ENCODE results near the gene ZNF768. TPM values are rescaled to one million over a fixed set of nuclear protein-coding genes. Genes with fewer than 3 reads are reported as not detected.

The ZNF768 gene
- total RNA-seq, 4 donors from 2014 or later: 30.5 to 41.3 (median 36.6) TPM

- TF ChIP-seq POLR2A (IDR thresholded peaks at IDR 0.05) (no peak), EP300 (IDR thresholded peaks at IDR 0.05) (no peak), POLR2AphosphoS5 (IDR thresholded peaks at IDR 0.05) (no peak)
- TF ChIP-seq, protein P1, sequence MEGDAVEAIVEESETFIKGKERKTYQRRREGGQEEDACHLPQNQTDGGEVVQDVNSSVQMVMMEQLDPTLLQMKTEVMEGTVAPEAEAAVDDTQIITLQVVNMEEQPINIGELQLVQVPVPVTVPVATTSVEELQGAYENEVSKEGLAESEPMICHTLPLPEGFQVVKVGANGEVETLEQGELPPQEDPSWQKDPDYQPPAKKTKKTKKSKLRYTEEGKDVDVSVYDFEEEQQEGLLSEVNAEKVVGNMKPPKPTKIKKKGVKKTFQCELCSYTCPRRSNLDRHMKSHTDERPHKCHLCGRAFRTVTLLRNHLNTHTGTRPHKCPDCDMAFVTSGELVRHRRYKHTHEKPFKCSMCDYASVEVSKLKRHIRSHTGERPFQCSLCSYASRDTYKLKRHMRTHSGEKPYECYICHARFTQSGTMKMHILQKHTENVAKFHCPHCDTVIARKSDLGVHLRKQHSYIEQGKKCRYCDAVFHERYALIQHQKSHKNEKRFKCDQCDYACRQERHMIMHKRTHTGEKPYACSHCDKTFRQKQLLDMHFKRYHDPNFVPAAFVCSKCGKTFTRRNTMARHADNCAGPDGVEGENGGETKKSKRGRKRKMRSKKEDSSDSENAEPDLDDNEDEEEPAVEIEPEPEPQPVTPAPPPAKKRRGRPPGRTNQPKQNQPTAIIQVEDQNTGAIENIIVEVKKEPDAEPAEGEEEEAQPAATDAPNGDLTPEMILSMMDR (IDR thresholded peaks at IDR 0.05): no peak
Observed at GRCh38 chr16:30558789-30559377, 32.5 kb upstream of the ZNF768 start.

GRCh38 chr16:30557957-30558788 lies 31.8 kb upstream of the ZNF768 start, which contains the start of gene ZNF764:
Gene ZNF764, minus strand, starts transcription at chr16:30558374. Its CDS starts 192 bp downstream, at chr16:30558182.
- peaks cover 42% of the 10 kb centered on the region for H3K4me1 ChIP-seq
- peak within 1 kb of the TSS; percentile 96 for H3K4me3 ChIP-seq
- DNase-seq (ENCODE audit: low spot score in 2 of 2): peak; percentile 99
- H3K27ac ChIP-seq: peak within 1 kb of the TSS; percentile 93
- 0% methylated on average over 9 of the region's 74 CpGs for WGBS
- TF ChIP-seq, protein P1 (IDR thresholded peaks at IDR 0.05): no peak
- TF ChIP-seq POLR2A (IDR thresholded peaks at IDR 0.05): no peak
- TF ChIP-seq POLR2AphosphoS5 (IDR thresholded peaks at IDR 0.05): peak in 2 of 3 donors; percentile 49 to 58
- no peak for TF ChIP-seq EP300 (IDR thresholded peaks at IDR 0.05)
- no peaks in the 10 kb centered on the region for H3K27me3 ChIP-seq
- H3K9me3 ChIP-seq: no peaks in the 10 kb centered on the region
- H3K36me3 ChIP-seq: peaks cover 26% of the 10 kb centered on the region

More at GRCh38 chr16:30558789-30559377, 32.5 kb upstream of the ZNF768 start:
- Histone ChIP-seq H3K4me3 (peak overlapping the region; percentile 96), H3K4me1 (peaks cover 38% of the 10 kb centered on the region), H3K27me3 (no peaks in the 10 kb centered on the region), H3K27ac (peak overlapping the region; percentile 93), H3K36me3 (peaks cover 24% of the 10 kb centered on the region), H3K9me3 (no peaks in the 10 kb centered on the region)
- DNase-seq (ENCODE audit: low spot score in 2 of 2): no peak
- WGBS: 78% methylated on average over 21 of the region's 21 CpGs

- no CpG with 5 or more reads among the region's 17 CpGs for WGBS
- Histone ChIP-seq H3K9me3 (no peaks in the 10 kb centered on the region), H3K27ac (peak overlapping the region; percentile 93), H3K27me3 (no peaks in the 10 kb centered on the region), H3K36me3 (peaks cover 31% of the 10 kb centered on the region), H3K4me3 (peak overlapping the region; percentile 96), H3K4me1 (peaks cover 44% of the 10 kb centered on the region)
- no peak for DNase-seq (ENCODE audit: low spot score in 2 of 2)
- TF ChIP-seq, protein P1 (IDR thresholded peaks at IDR 0.05): no peak
- TF ChIP-seq POLR2A (IDR thresholded peaks at IDR 0.05): no peak
Observed at GRCh38 chr16:30557707-30557956, 31.3 kb upstream of the ZNF768 start.

DNA sequence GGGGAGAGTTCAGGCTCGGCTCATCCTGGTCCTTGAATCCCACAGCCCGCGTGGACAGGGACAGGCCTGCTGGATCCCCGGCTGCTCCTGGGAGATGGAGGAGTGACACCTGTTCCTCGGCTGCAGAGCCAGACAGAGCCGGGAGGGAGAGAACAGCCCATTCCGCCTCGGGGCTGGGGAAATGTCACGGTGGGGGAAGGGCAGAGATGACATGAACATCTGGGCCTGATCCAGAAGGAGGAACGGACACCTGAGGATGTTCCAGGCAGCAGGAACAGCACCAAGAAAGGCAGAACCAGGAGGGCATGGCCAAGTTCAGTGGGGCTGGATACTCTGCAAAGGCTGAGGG lies 29.7 kb upstream of the ZNF768 start:
- DNase-seq (ENCODE audit: low spot score in 2 of 2): no peak
- Histone ChIP-seq H3K4me3 (no peak overlapping the region), H3K9me3 (no peaks in the 10 kb centered on the region), H3K27ac (no peak overlapping the region), H3K36me3 (peaks cover 31% of the 10 kb centered on the region), H3K4me1 (peaks cover 43% of the 10 kb centered on the region), H3K27me3 (no peaks in the 10 kb centered on the region)
- 58% methylated on average over 6 of the region's 10 CpGs for WGBS
- TF ChIP-seq EP300 (IDR thresholded peaks at IDR 0.05) (no peak), POLR2A (IDR thresholded peaks at IDR 0.05) (no peak), POLR2AphosphoS5 (IDR thresholded peaks at IDR 0.05) (no peak)
- TF ChIP-seq, protein P1 (IDR thresholded peaks at IDR 0.05): no peak

DNA sequence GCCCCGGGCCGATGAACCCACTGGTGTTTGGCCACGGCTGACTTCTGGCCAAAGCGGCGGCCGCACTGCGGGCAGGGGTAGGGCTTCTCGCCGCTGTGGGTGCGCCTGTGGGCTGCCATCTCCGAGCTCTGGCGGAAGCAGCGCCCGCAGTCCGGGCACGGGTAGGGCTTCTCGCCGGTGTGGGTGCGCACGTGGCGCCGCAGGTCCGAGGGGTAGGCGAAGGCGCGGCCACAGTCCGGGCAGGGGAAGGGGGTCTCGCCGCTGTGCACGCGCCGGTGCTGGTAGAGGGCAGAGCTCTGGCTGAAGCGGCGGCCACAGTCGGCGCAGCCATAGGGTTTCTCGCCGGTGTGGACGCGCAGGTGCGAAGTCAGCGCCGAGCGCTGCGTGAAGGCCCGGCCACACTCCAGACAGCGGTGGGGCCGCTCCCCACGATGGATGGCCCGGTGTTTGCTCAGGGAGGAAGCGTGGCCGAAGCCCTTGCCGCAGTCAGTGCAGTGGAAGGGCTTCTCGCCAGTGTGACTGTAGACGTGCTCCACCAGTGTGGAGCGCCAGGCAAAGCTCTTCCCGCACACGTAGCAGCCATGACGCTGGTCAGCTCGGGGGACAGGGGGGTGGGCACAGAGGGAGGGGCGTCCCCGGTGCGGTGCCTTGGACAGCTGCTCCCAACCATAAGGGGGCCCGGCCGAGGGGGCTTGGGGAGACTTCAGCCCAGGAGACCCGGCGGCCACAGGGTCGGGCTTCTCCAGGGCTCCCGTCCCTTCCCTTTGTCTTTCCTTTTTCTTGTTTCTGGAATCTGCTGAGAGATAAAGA lies 29.2 kb upstream of the ZNF768 start:
- peaks cover 38% of the 10 kb centered on the region for H3K4me1 ChIP-seq
- no peak for DNase-seq (ENCODE audit: low spot score in 2 of 2)
- H3K4me3 ChIP-seq: no peak overlapping the region
- H3K36me3 ChIP-seq: peaks cover 31% of the 10 kb centered on the region
- 96% methylated on average over 29 of the region's 69 CpGs for WGBS
- no peaks in the 10 kb centered on the region for H3K9me3 ChIP-seq
- TF ChIP-seq POLR2A (IDR thresholded peaks at IDR 0.05) (no peak), POLR2AphosphoS5 (IDR thresholded peaks at IDR 0.05) (no peak), EP300 (IDR thresholded peaks at IDR 0.05) (no peak)
- TF ChIP-seq, protein P1 (IDR thresholded peaks at IDR 0.05): no peak
- no peaks in the 10 kb centered on the region for H3K27me3 ChIP-seq
- H3K27ac ChIP-seq: no peak overlapping the region

Measured in suprapubic skin (tissue), 4 donors.